ENCODE results near the gene PLXNA4. TPM values are rescaled to one million over a fixed set of nuclear protein-coding genes. Genes with fewer than 3 reads are reported as not detected.

PLXNA4 gene
- total RNA-seq, 1 experiment from 2014 or later, result 0.11 TPM

- H3K9me3 ChIP-seq (ENCODE audit: low read depth, low read length, poor library complexity, severe bottlenecking), result no peaks in the 10 kb centered on the region
- ChIA-PET CTCF (no interaction called here), POLR2A (ENCODE audit: low non-redundant PET) (no interaction called here)
- DNase-seq (ENCODE audit: low spot score), result no peak
- intact Hi-C loops (cut with micrococcal nuclease; ENCODE audit: unreplicated experiment), result loop anchor here (10.0 kb wide), 1 partner anchor 304 kb away; no protein-coding TSS in a partner anchor
- peaks cover 33% of the 10 kb centered on the region for H3K27me3 ChIP-seq (replicated peaks; ENCODE audit: insufficient read depth, low read depth, low read length, poor library complexity)
- H3K27ac ChIP-seq (ENCODE audit: low read depth, low read length, poor library complexity, severe bottlenecking), result no peak overlapping the region
- BruUV-seq (replicated peaks), result no TSS peak
- TF ChIP-seq, protein P1, sequence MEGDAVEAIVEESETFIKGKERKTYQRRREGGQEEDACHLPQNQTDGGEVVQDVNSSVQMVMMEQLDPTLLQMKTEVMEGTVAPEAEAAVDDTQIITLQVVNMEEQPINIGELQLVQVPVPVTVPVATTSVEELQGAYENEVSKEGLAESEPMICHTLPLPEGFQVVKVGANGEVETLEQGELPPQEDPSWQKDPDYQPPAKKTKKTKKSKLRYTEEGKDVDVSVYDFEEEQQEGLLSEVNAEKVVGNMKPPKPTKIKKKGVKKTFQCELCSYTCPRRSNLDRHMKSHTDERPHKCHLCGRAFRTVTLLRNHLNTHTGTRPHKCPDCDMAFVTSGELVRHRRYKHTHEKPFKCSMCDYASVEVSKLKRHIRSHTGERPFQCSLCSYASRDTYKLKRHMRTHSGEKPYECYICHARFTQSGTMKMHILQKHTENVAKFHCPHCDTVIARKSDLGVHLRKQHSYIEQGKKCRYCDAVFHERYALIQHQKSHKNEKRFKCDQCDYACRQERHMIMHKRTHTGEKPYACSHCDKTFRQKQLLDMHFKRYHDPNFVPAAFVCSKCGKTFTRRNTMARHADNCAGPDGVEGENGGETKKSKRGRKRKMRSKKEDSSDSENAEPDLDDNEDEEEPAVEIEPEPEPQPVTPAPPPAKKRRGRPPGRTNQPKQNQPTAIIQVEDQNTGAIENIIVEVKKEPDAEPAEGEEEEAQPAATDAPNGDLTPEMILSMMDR (conservative IDR thresholded peaks at IDR 0.05; ENCODE audit: low read depth, low read length), result no peak
- TF ChIP-seq EZH2 (IDR thresholded peaks at IDR 0.05; ENCODE audit: borderline replicate concordance, low read depth, low read length, poor library complexity, severe bottlenecking), result no peak
- H3K4me3 ChIP-seq (ENCODE audit: low read depth, low read length, poor library complexity, severe bottlenecking), result no peak overlapping the region
- H3K4me1 ChIP-seq (ENCODE audit: insufficient read depth, low read length, poor library complexity, severe bottlenecking), result no peaks in the 10 kb centered on the region
- no peaks in the 10 kb centered on the region for H3K36me3 ChIP-seq (ENCODE audit: insufficient read depth, low read length, poor library complexity, severe bottlenecking)
Observed at GRCh38 chr7:132248841-132249240, 327.4 kb downstream of the PLXNA4 start.

DNA sequence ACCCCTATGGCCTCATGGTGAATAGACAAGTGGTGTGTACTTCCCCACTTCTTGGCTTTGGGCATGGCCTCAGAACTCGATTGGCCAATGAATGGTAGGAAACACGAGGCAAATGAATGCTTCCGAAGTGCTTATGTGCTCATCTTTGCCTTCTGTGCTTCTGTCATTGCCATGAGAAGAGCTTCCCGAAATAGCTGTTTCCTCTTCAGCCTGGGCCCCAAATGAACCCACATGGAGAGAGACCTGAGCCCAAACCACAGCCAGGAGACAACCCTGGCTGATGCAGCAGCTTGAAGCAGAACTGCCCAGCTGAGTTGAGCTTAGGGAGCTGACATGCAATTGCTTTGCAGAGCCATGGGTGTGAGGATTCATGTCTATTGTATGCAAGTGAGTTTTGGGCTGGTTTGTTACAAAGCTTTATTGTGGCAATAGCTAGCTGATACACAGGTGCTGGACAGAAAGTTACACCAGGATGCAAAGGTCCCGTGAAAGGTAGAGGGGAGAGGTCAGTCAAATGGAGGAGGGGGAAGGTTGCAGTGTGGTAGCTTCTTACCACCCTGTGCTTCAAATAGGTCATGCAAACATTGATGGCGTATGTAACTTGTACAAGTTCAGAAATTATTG lies 328.2 kb downstream of the PLXNA4 start:
- intact Hi-C loops (cut with micrococcal nuclease; ENCODE audit: unreplicated experiment), result loop anchor here (10.0 kb wide), 1 partner anchor 303 kb away; no protein-coding TSS in a partner anchor
- H3K4me3 ChIP-seq (ENCODE audit: low read depth, low read length, poor library complexity, severe bottlenecking), result no peak overlapping the region
- H3K27ac ChIP-seq (ENCODE audit: low read depth, low read length, poor library complexity, severe bottlenecking), result no peak overlapping the region
- peaks cover 26% of the 10 kb centered on the region for H3K27me3 ChIP-seq (replicated peaks; ENCODE audit: insufficient read depth, low read depth, low read length, poor library complexity)
- no peaks in the 10 kb centered on the region for H3K36me3 ChIP-seq (ENCODE audit: insufficient read depth, low read length, poor library complexity, severe bottlenecking)
- H3K4me1 ChIP-seq (ENCODE audit: insufficient read depth, low read length, poor library complexity, severe bottlenecking), result no peaks in the 10 kb centered on the region
- TF ChIP-seq, protein P1 (conservative IDR thresholded peaks at IDR 0.05; ENCODE audit: low read depth, low read length), result no peak
- TF ChIP-seq EZH2 (IDR thresholded peaks at IDR 0.05; ENCODE audit: borderline replicate concordance, low read depth, low read length, poor library complexity, severe bottlenecking), result no peak
- BruUV-seq (replicated peaks), result no TSS peak
- no peak for DNase-seq (ENCODE audit: low spot score)
- ChIA-PET CTCF (no interaction called here), POLR2A (ENCODE audit: low non-redundant PET) (no interaction called here)
- H3K9me3 ChIP-seq (ENCODE audit: low read depth, low read length, poor library complexity, severe bottlenecking), result no peaks in the 10 kb centered on the region

DNA sequence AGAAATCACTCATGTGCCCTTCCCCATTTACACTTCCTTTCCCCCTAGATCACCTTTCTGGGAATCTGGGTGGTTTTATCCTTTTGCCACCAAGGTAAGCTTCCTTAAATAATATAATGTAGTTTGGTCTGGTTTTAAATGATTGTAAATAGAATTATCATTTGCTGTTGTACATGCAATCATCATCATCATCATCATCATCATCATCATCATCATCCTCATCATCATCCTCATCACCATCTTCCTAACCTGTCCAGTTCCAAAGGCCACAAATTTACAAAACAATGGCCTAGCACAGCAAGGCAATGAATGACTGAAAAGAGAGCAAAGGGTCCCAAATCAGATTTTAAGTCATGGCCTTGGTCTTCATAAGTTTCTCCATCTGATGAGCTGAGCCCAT lies 329.7 kb downstream of the PLXNA4 start:
- Histone ChIP-seq H3K27ac (ENCODE audit: low read depth, low read length, poor library complexity, severe bottlenecking) (no peak overlapping the region), H3K4me3 (ENCODE audit: low read depth, low read length, poor library complexity, severe bottlenecking) (no peak overlapping the region), H3K9me3 (ENCODE audit: low read depth, low read length, poor library complexity, severe bottlenecking) (no peaks in the 10 kb centered on the region), H3K4me1 (ENCODE audit: insufficient read depth, low read length, poor library complexity, severe bottlenecking) (no peaks in the 10 kb centered on the region), H3K36me3 (ENCODE audit: insufficient read depth, low read length, poor library complexity, severe bottlenecking) (no peaks in the 10 kb centered on the region), H3K27me3 (replicated peaks; ENCODE audit: insufficient read depth, low read depth, low read length, poor library complexity) (peaks cover 31% of the 10 kb centered on the region)
- no peak for DNase-seq (ENCODE audit: low spot score)
- intact Hi-C loops (cut with micrococcal nuclease; ENCODE audit: unreplicated experiment), result loop anchor here (10.0 kb wide), 1 partner anchor 302 kb away; no protein-coding TSS in a partner anchor
- ChIA-PET CTCF (no interaction called here), POLR2A (ENCODE audit: low non-redundant PET) (no interaction called here)
- no TSS peak for BruUV-seq (replicated peaks)
- no peak for TF ChIP-seq EZH2 (IDR thresholded peaks at IDR 0.05; ENCODE audit: borderline replicate concordance, low read depth, low read length, poor library complexity, severe bottlenecking)
- TF ChIP-seq, protein P1 (conservative IDR thresholded peaks at IDR 0.05; ENCODE audit: low read depth, low read length), result no peak

Measured in A673 (cell line).